Measurements from ENCODE around the gene JAK1. TPM values are rescaled to one million over a fixed set of nuclear protein-coding genes. Genes with fewer than 3 reads are reported as not detected.

JAK1 gene
- total and polyA plus RNA-seq, 10 of the 15 experiments (the other 5 are each of a cell fraction or from before 2014, with no cell fraction given): 9.6 to 45.5 (median 35.7) TPM

- H3K4me1 ChIP-seq (ENCODE audit: control insufficient read depth, insufficient read depth, low read length): peaks cover 7% of the 10 kb centered on the region
- POLR2A ChIA-PET: no interaction called here
- SMC1A ChIA-PET (ENCODE audit: uncharacterized antibody, unreplicated experiment): no interaction called here
- DNase-seq (ENCODE audit: low read depth, low spot score) (no peak), FAIRE-seq (no peak), ATAC-seq (no peak)
- BruUV-seq (replicated peaks): no TSS peak
- no peaks in the 10 kb centered on the region for H3K27me3 ChIP-seq (replicated peaks in 1 of 2; ENCODE audit: control insufficient read depth in 2 of 2, insufficient read depth in 2 of 2, low read length in 1 of 2)
- in situ Hi-C loops (cut with MboI) (no loop called here), intact Hi-C loops (cut with micrococcal nuclease; ENCODE audit: unreplicated experiment) (no loop called here)
- no peaks in the 10 kb centered on the region for H3K9me3 ChIP-seq (replicated peaks; ENCODE audit: control insufficient read depth, insufficient read depth, low read length)
- TF ChIP-seq PML (IDR thresholded peaks at IDR 0.05; ENCODE audit: low read length) (no peak), RUNX3 (IDR thresholded peaks at IDR 0.05; ENCODE audit: low read length) (no peak), HCFC1 (IDR thresholded peaks at IDR 0.05; ENCODE audit: low read length) (no peak), MYC (IDR thresholded peaks at IDR 0.05; ENCODE audit: insufficient read depth, insufficient read length, insufficient replicate concordance, low read length, severe bottlenecking) (no peak), POLR2A (IDR thresholded peaks at IDR 0.05; ENCODE audit: low read depth, low read length) (no peak)
- WGBS (ENCODE audit: insufficient coverage, insufficient replicate concordance, low lambda C conversion rate, missing lambda C conversion rate): 86% methylated on average over 6 of the region's 6 CpGs
- CTCF ChIA-PET: no interaction called here
- no peak overlapping the region for H3K27ac ChIP-seq (ENCODE audit: control insufficient read depth, insufficient read depth)
- H3K79me2 ChIP-seq (ENCODE audit: control insufficient read depth, insufficient read depth, low read length): no peaks in the 10 kb centered on the region
- H3K9ac ChIP-seq (ENCODE audit: control insufficient read depth, insufficient read depth, low read length): no peak overlapping the region
- peaks cover 12 to 52% of the 10 kb centered on the region in 2 experiments for H3K36me3 ChIP-seq (ENCODE audit: control insufficient read depth in 2 of 2, insufficient read depth in 2 of 2, low read length in 1 of 2)
- H3K4me2 ChIP-seq (ENCODE audit: control insufficient read depth, insufficient read depth): no peak overlapping the region
- H4K20me1 ChIP-seq (ENCODE audit: control insufficient read depth, insufficient read depth): no peaks in the 10 kb centered on the region; the same call in 1 of the 2 replicates
- H2AFZ ChIP-seq (ENCODE audit: control insufficient read depth, low read depth, low read length): no peak overlapping the region
- H3K4me3 ChIP-seq: no peak overlapping the region
- RAD21 ChIA-PET (ENCODE audit: unreplicated experiment): no interaction called here
Observed at GRCh38 chr1:64841330-64842065, 124.9 kb downstream of the JAK1 start.

GRCh38 chr1:64839732-64840405 is 126.5 kb downstream of the JAK1 start:
- WGBS (ENCODE audit: insufficient coverage, insufficient replicate concordance, low lambda C conversion rate, missing lambda C conversion rate): 98% methylated on average over 15 of the region's 15 CpGs
- no peak for TF ChIP-seq HCFC1 (IDR thresholded peaks at IDR 0.05; ENCODE audit: low read length)
- TF ChIP-seq TARDBP (IDR thresholded peaks at IDR 0.05; ENCODE audit: borderline replicate concordance): no peak
- TF ChIP-seq GABPA (IDR thresholded peaks at IDR 0.05; ENCODE audit: low read depth): no peak
- TF ChIP-seq ESRRA (IDR thresholded peaks at IDR 0.05; ENCODE audit: low read length): no peak
- TF ChIP-seq ZNF24 (IDR thresholded peaks at IDR 0.05): no peak
- TF ChIP-seq BACH1 (IDR thresholded peaks at IDR 0.05; ENCODE audit: borderline replicate concordance): no peak
- no peak for TF ChIP-seq CEBPB (IDR thresholded peaks at IDR 0.05; ENCODE audit: borderline replicate concordance in 1 of 2, low read depth in 2 of 2, low read length in 2 of 2)
- no peak for TF ChIP-seq ZNF622 (IDR thresholded peaks at IDR 0.05)
- no peak for TF ChIP-seq TCF12 (IDR thresholded peaks at IDR 0.05; ENCODE audit: low read depth, low read length)
- TF ChIP-seq BCLAF1 (IDR thresholded peaks at IDR 0.05): no peak
- TF ChIP-seq MAX (IDR thresholded peaks at IDR 0.05; ENCODE audit: low read depth, low read length): no peak
- TF ChIP-seq RCOR1 (conservative IDR thresholded peaks at IDR 0.05; ENCODE audit: low read depth, low read length): no peak

More at GRCh38 chr1:64839732-64840405, 126.5 kb downstream of the JAK1 start:
- Histone ChIP-seq H2AFZ (ENCODE audit: control insufficient read depth, low read depth, low read length) (no peak overlapping the region), H3K27me3 (replicated peaks in 1 of 2; ENCODE audit: control insufficient read depth in 2 of 2, insufficient read depth in 2 of 2, low read length in 1 of 2) (no peaks in the 10 kb centered on the region), H3K27ac (ENCODE audit: control insufficient read depth, insufficient read depth) (no peak overlapping the region), H3K9me3 (replicated peaks; ENCODE audit: control insufficient read depth, insufficient read depth, low read length) (no peaks in the 10 kb centered on the region), H3K4me1 (ENCODE audit: control insufficient read depth, insufficient read depth, low read length) (peaks cover 7% of the 10 kb centered on the region), H3K36me3 (ENCODE audit: control insufficient read depth in 2 of 2, insufficient read depth in 2 of 2, low read length in 1 of 2) (peaks cover 11 to 55% of the 10 kb centered on the region in 2 experiments), H3K4me2 (ENCODE audit: control insufficient read depth, insufficient read depth) (no peak overlapping the region), H3K79me2 (ENCODE audit: control insufficient read depth, insufficient read depth, low read length) (no peaks in the 10 kb centered on the region), H3K4me3 (no peak overlapping the region), H3K9ac (ENCODE audit: control insufficient read depth, insufficient read depth, low read length) (no peak overlapping the region), H4K20me1 (ENCODE audit: control insufficient read depth, insufficient read depth) (no peaks in the 10 kb centered on the region; the same call in 1 of the 2 replicates)
- FAIRE-seq (no peak), ATAC-seq (no peak), DNase-seq (ENCODE audit: low read depth, low spot score) (no peak)
- intact Hi-C loops (cut with micrococcal nuclease; ENCODE audit: unreplicated experiment): no loop called here
- in situ Hi-C loops (cut with MboI): no loop called here
- ChIA-PET POLR2A (no interaction called here), CTCF (no interaction called here), RAD21 (ENCODE audit: unreplicated experiment) (no interaction called here), SMC1A (ENCODE audit: uncharacterized antibody, unreplicated experiment) (no interaction called here)
- BruUV-seq (replicated peaks): no TSS peak
